Activated effector memory CD4-positive, alpha-beta T cell treated with Interleukin-2 at 50 U/mL for 16 hours (primary cell): Measurements from ENCODE around the gene KIAA0753.
"Not testable (repeated sequence)": the region's sequence is repeated elsewhere in the genome, so short reads cannot be mapped to it uniquely, and the experiment has no call there.

ENCODE experiments used
- DNase-seq: peaks from one replicate; pipeline ENCODE4 v3.0.0-alpha.2; 2020

Gene KIAA0753

DNA sequence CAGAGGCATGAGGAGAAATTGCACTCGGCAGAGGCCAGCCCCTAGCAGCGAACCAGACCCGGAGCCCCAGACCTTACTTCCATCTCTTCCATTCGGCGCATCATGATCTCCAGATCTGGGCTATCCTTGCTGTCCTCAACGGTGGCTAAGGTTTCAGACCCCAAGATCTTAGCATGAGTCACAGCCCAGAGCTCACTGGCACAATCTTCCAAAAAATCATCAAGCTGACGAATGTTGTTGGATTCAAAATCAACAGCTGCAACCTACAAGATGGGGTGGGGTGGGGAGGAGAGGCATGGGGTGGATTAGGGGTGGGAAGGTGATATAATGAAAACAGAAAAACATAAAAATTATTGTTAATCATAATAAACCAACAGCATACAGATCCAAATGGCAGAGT lies 44.4 kb downstream of the KIAA0753 start:
- DNase-seq, result no peak

DNA sequence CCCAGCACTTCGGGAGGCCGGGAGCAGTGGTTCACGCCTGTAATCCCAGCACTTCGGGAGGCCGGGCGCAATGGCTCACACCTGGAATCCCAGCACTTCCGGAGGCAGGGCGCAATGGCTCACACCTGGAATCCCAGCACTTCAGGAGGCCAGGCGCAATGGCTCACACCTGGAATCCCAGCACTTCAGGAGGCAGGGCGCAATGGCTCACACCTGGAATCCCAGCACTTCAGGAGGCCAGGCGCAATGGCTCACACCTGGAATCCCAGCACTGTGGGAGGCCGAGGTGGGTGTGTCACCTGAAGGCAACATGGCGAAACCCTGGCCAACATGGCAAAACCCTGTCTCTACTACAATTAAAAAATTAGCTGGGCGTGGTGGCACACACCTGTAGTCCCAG lies 47.1 kb downstream of the KIAA0753 start:
- DNase-seq, result not testable (repeated sequence)

DNA sequence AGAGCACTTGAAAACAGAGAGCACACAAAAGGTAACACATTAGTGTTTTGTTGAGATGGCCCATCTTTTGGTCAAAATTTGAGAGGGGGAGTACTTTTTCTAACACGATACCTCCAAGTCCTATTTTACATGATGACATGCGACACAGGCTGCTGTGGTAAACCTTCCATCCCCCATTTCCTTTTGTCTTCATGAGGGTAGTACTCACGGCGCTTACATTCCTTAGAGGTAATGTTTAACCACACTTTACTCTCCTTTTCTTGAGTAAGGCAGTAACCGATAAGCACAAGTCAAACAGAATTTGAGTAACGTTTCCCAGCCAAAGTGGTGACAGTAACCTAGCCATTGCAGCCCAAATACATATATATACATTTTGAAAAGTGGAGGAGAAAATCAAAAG lies 48.3 kb downstream of the KIAA0753 start:
- no peak for DNase-seq

DNA sequence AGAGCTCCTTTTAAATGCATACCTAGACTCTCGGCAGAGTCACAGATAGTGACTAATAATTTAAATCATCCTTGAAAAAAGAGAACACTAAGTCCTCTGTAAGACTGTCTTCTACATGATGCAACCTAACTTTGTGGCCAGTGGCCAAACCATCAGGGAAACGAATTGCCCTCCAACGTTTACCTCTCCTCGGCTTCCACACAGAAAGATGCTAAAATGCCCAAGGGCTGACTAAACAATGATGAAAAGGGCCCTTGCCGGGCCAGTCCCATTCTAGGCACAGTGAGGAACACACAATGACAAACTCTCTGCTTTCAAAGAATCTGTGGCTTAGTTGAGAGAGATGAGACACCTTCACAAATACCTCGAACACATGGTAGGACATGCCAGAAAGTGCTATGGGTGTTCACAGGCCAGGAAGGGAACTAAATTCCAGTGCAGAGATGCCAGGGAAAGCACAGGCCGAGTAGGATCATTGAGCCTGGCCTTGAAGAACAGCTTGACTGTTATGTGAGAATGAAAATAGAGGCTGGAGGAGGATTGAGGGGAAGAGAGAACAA lies 48.8 kb downstream of the KIAA0753 start:
- DNase-seq, result no peak

DNA sequence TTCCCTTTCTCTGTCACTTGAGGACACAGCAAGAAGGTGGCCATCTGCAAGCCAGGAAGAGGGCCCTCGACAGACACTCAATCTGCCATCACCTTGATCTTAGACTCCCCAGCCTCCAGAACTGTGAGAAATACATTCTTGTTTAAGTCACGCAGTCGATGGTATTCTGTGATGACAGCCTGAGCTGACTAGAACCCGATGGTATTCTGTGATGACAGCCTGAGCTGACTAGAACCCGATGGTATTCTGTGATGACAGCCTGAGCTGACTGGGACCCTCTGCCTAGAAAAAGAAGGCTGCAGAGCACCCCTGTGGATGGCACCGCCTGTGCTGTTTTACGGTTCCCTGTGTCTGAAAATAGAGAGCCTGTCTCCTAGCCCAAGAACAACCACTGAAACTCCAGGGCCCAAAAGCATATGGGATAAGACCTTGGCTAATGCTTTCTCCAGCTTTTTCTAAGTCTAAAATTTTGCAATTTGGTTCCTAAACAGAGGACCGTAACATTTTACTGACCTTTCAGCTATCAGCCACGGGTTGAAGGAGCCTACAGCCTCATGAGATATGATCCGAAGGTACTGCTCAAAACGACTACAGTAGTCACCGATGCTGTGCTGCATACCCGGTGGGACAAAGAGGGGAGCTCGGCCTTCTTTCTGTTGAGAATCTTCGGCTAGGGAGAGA lies 51.1 kb downstream of the KIAA0753 start:
- DNase-seq, result no peak

DNA sequence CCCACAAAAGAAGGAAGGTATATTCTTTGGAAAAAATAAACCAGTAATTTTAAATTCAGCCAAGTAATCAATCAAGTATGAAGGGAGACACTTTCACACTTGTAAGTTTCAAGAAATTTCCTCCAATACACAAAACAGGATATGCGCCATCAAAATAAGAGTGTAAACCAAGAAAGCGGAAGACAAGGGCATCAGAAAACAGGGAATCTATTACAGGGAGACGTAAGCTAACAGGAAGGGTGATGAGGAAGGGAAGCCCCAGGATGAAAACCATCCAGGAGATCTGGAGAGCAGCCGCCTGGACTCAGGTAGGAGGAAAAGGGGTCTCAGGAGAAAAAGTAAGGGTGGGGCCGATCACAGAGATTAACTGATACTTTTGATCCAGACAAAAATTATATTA lies 52.3 kb downstream of the KIAA0753 start:
- DNase-seq, result no peak

DNA sequence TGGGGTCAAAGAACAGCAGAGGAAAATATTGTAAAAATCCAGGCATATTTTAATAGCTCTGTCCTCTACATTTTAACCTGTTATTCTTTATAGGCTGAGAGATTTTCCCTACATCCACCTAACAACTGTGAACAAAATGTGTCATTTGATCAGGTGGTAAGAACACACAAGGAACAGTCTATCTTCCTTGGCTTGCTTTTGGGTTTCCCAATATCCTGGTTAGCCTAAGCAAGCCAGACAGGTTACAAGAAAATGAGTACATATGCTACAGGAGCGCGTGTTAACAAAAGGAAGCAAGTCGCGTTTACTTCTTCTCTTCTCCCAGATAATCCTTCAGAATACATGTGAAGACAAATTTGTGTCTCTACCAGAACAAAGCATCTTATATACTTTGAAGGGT lies 53.2 kb downstream of the KIAA0753 start:
- DNase-seq, result no peak

DNA sequence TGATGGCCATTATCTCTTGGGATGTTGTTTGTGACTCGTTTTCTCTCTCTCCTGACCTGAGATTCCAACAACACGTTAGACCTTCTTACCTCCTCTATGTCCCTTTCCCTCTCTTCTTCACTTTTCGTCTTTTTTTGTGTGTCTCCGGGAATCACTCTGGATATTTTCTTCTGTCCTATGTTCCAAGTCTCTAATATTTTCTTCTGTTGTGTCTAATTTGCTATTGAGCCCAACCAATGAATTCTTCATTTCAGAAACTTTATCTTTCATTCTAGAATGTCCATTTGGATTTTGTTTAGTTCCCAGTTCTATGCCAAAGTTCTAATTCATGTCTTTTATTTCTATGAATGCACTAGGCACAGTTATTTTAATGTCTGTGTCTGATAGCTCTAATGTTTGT lies 57.1 kb downstream of the KIAA0753 start:
- no peak for DNase-seq

DNA sequence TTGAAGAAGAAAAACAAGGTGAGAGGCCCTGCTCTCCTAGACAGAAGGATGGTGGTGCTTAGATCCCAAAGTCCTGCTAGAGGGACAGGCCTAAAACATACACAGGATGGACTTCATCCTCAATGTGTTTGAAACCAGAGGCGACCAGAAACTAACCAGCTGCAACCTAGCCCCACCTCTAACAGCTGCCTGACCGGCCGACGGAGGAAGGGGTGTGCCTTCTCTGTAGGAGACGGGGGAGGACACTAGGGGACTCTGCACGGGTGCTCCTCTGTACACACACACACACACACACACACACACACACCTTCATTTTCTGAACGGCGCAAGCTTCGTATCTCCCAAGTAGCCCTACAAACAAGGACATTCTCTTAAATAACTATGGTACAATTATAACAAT lies 59.9 kb downstream of the KIAA0753 start:
- DNase-seq, result no peak

DNA sequence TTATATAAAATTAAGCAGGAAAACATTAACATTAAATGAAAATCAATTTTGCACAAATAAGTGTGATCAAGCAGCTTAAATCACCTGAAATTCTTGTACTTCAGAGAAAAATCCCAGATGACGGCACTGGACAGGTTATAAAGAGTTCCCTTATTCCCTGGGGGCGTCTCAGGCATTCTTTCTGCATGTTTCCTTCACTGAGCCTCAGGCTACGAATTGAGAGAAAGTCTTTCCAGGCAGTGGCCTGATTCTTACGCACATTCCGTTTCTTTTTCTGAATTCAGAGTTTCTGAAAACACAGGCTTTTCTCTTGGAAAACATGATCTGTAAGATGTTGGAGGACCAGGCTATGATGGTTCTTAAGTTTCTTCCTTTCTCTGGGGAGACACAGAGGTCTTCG lies 62.0 kb downstream of the KIAA0753 start:
- no peak for DNase-seq

DNA sequence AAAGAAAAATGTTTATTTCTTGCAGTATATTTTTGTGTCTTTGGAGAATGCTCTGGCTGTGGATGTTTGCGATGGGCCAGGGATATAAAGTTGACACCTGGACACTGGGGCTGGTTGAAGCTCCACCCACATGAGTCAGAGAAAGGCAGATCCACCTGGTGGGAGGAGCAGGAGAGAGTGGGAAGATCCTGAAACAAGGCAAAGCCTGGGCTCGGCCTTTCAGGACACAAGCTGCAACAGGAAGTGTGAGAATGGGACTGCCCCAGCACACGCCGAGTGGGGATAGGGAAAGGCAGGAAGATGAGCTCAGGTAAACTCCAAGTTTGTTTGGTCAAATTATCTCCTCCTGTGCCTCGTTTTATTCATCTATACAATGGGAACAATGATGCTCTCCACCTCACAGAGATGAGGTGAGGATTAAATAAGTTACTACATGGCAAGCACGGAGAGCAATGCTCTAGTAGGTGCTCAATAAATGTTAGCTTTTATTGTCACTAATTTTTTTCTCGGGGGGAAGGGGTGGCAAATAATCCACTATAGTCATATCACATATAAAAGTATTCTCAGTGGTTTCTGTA lies 62.7 kb downstream of the KIAA0753 start:
- DNase-seq, result no peak

DNA sequence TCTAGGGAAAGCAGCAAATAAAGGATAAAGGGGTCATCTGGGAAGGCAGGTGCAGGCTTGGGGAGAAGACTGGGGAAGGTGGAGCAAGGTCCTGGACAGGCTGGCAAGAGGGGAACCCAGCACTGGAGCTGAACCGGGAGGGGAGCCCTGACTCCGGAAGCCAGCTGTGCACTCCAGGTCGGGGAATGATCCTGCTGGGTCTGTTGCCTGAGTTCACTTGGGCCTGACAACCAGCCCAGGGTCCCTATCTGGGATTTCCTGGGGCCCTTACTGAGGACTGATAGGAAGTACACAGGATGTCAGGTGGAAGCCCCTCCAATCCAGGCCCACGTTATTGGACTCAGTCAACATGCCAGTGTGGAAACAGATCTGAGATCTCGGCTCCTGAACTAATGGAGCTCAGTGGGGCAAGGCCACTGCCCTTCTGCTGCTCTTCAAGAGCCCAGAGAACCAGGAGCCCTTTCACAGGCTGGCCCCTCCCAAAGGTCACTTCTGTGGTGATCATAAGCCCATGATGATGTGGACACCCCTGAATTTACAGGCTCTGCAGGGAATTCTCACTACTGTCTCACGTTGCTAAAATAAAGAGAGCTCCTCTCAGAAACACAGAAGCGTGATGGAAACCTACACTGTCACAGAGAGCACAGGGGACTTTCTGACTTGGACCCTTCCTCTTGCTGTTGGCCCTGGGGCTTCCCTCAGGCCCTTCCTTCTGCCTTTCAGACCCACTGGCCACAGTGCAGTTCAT lies 64.3 kb downstream of the KIAA0753 start:
- DNase-seq, result no peak

DNA sequence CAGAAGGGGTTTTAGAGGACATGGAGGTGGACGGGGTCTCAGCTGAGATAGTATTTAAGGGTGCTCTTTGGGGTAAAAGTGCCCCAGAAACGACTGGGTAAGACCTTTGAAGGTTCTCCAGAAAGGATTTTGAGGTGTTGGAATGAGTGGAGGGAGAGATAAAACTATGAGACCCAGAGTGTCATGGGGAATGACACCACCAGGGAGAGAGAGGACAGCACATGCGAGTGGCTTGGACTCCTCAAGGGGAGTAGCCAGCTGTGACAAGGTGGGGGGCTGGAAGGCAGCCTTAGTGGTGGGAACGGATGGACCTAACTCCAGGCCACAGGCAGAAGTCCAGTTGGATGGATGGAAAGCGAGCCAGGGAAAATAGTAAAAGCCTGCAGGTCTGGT lies 64.9 kb downstream of the KIAA0753 start:
- DNase-seq, result no peak

DNA sequence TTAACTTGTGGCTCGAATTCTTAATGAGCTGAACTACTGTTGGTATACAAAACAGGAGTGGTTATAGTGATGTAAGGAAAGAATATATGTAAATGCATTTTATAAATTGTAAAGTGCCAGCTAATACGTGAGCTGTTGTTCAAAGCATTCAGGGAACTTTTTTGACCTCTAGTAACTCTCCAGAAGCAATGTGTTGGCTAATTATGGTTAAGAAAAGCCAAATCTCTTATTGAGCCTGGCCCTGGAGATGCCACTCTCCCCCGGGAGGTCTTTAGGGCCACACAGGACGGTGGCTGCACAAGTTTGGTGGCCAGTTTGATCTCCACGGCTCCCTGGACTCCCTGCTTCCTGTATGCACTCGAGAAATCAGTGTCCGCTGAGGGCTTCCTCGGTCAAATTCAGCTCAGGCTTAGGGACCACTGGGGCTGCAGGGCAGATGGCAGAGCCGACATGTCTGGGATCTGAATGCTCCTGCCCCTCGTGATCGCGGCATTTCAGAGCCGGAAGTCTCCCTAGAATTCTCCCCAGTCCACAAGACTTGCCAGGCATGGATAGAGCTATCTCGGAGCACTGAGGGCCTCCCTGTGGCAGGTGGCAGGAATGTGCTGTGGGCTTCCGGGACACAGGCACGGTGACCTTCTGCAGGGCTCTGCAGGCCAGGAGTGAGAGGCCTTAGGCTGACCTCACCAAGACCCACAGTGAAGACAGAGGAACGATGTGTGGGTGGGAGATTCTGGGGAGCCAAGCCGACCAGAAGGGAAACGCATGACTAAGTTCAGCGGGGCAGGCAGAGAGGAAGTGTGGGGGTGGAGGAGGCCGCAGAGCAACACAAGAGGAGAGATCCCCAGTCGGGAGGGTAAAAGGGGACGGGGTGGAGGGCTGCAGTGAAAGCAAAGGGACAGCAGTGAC lies 65.6 kb downstream of the KIAA0753 start:
- no peak for DNase-seq

DNA sequence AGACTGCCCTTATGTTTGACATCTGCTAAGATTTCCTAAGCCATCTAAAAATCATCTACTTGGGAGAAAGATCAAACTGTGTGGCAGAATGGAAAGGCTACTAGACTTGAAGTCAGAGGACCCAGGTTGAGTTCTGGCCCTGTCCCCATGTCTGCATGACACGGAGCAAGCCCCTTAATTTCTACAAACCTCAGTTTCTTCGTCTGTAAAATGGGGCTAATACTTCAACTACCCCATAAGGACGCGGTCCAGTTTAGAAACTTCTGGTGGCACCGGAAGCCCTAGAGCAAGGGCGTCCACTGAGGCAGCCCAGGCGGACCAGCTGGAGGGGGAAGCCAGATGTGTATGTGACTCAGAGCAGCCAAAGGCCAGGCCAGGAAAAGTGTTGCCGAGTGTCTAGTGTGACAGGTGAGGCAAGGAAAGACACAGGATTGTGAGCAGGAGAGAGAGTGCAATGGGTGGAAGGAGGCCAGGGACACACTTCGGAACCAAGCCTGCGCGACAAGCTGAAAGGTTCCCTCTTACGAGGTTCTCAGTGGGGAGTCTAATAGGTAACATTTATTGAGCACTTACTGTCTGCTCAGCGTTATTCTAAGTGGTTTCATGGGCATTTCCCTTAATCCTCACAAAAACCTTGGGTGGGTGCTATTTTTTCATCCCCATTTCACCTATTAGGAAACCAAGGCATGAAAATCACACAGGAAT lies 66.4 kb downstream of the KIAA0753 start:
- DNase-seq, result no peak

DNA sequence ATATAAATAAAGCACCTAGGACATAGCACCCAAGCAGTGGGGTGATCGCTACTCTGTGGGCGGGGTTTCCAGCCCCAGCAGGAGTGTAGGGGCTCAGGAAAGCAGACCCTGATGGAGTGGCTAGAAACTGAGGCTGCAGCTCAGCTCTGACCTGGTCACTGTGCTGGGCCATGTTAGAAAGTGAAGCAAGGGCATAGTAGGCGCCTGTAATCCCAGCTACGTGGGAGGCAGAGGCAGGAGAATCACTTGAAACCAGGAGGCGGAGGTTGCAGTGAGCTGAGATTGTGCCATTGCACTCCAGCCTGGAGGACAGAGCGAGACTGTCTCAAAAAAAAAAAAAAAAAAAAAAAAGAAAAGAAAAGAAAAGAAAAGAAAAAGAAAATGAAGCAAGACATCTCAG lies 67.0 kb downstream of the KIAA0753 start:
- not testable (repeated sequence) for DNase-seq

DNA sequence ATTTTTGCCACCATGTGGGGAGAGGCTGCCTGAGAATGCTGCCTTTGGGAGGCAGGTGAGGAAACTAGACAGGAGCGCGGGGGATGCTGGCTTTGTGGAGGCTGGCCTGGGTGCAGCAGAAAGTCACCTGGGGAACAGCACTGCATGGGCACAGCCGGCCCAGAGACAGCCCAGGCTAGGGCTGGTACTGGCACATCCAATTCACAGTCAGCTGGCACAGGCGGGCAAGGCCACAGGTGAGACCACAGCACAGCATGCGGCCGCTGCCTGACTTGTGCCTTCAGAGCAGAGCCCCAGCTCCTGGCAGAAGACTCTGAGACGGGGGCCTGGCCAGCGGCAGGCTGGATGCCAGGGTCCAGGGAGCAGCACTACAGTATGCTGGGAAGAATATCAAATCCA lies 67.5 kb downstream of the KIAA0753 start:
- DNase-seq, result no peak

DNA sequence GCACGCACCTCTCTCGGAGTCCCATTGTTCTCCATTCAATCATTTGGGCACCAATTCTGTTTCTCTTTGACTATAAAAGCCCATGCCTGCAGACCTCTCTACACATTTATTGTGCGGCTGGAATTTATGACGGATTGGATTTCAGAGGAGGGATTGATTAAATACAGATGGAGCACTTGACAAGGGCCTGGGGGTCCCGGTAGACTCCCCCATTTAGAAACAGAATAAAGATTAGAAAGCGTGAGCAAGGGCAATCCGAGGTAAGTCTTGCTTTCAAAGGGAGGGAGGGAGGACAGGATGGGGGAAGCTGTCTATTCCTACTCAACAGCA lies 69.1 kb downstream of the KIAA0753 start:
- no peak for DNase-seq

DNA sequence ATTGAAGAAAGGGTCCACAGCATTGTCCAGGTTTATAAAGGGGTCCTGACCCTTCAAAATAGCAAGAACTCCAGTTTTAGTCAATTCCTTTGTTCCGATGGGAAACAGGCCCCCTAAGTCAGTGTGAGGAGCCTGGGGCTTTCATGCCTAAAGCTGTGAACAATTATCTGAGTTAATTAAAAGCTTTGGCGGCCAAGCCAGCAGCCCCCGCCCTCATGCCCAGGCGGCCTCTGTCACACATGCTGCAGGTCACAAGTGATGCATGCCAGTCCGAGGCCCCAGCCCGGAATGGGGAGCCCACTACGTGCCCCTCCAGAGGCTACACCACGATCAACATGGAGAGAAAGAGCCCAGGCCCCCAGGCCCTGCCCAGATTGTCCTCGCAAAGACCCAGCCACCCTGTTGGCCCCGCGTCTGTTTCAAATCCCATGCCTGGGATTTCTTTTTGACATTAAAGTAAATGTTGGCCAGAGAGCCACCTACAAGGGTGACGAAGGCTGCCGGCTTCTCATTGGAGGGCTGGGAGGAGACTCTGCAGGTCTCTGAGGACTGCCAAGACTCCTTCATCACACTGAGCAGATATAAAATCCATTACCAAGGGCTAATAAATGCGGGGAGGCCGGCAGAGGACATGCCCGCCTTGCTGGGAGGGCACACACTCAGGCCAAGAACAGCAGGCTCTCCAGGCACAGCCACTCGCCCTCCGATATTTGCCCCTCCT lies 69.6 kb downstream of the KIAA0753 start:
- DNase-seq, result no peak

DNA sequence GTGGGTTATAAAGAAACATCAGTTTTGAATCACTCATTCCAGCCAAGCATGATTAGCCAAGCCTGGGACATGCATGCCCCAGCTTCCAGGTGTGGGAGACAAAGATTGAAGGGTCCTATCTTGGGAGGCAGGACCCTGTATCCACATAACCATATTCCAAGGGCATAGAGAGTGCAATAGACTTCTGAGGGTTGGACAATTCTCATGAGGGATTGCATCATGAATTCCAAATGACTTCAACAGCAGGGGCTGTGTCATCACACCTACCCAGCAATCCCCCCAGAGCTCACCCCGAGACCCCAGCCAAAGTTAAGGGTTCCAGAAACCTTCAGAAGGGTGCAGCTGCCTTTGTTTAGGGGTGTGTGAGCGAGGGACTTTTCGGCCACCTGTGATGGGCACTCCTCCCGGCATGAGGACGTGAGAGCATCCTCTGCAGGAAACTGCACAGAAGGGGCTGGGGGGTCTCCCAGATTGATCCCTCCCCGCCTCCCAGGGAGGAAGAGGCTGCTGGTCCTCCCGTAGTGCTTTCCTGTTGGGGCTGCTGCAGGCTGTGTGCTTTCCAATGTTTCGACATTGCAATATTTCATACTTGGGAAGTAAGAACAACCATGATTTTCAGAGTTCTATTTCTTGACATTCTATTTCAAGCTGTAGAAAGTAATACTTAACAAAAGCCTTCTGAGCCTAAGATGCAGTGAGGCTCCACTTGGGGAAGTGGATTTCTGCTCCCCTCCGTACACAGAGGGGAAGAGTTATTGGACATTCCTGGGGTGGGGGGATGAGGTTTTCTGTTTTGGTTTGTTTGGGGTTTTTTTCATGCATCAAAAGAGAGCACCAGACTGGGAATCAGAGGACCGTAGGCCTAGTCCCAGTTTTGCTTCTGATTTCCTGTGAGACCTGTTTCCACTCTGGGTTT lies 70.9 kb downstream of the KIAA0753 start:
- no peak for DNase-seq
